HCT116 (cell line): ENCODE results near the gene SLC25A29. TPM values are rescaled to one million over a fixed set of nuclear protein-coding genes. Genes with fewer than 3 reads are reported as not detected.

Experiments used
- ATAC-seq: fragments of 200-7000 bp; cut with Tn5 transposase; 2 replicates; pipeline ENCODE4 v1.9.1; 2020; ENCODE audit warnings: mild to moderate bottlenecking, moderate library complexity
- BruUV-seq: library from RNA; stranded (reverse); fragments of 400-500 nt; replicated peaks from 2 replicates; lab custom pipeline; 2021; lab: Mats Ljungman, UMichigan
- CTCF ChIA-PET: fragments of 300-600 bp; sonication (Branson Sonifier 250); formaldehyde crosslinking; loops from one replicate; lab custom pipeline; 2021; ENCODE audit warnings: antibody characterized with exemption; lab: Charles Lee
- POLR2A ChIA-PET: fragments of 300-600, 350-600 bp; sonication (Branson Sonifier 250); formaldehyde crosslinking; loops from one replicate; lab custom pipeline; 2021; ENCODE audit warnings: antibody characterized with exemption; lab: Charles Lee
- RAD21 ChIA-PET, 2 experiments: fragments of 300-600 bp; sonication (Branson Sonifier 250); formaldehyde crosslinking; loops; one replicate each; lab custom pipeline; 2023; ENCODE audit warnings: low total read pairs in 2 of 2; ENCODE audit not compliant: uncharacterized antibody in 2 of 2, unreplicated experiment in 2 of 2, low non-redundant PET in 1 of 2; lab: Charles Lee
- DNase-seq: peaks from one replicate; pipeline ENCODE4 v3.0.0-alpha.2; 2010; ENCODE audit warnings: low read depth, low spot score
- H2AFZ ChIP-seq: fragments of 200-600 bp; shearing (Covaris generic), sonication (generic); 2 replicates; pipeline ENCODE4 v1.6.1; 2017; ENCODE audit warnings: low read depth, mixed run types, mixed read lengths, antibody characterized with exemption, low read length; ENCODE audit not compliant: poor library complexity, severe bottlenecking
- H3K27ac ChIP-seq: 2 replicates; pipeline ENCODE4 v1.5.1; 2012; ENCODE audit warnings: low read depth, low read length
- H3K27me3 ChIP-seq: fragments of 200-600 bp; sonication (generic); 2 replicates; pipeline ENCODE4 v1.6.1; 2016; ENCODE audit warnings: mixed run types, low read length, mixed read lengths; ENCODE audit not compliant: insufficient read depth
- H3K36me3 ChIP-seq, 2 experiments: fragments of 200-500 bp in 1 of 2; fragments of 200-600 bp in 1 of 2; sonication (Bioruptor generic) in 1 of 2; sonication (generic) in 1 of 2; 2 replicates each; pipeline versions ENCODE4 v1.5.1 to v1.6.1; 2014 to 2016; ENCODE audit warnings: low read length in 2 of 2, inconsistent platforms in 1 of 2, mixed read lengths in 1 of 2, mixed run types in 1 of 2; ENCODE audit not compliant: insufficient read depth in 2 of 2, control insufficient read depth in 1 of 2
- H3K4me1 ChIP-seq, 2 experiments: fragments of 200-600 bp in 1 of 2; sonication (generic) in 1 of 2; 2 replicates each; pipeline versions ENCODE4 v1.5.1 to v1.6.1; 2012 to 2017; ENCODE audit warnings: low read length in 2 of 2, inconsistent platforms in 1 of 2, mild to moderate bottlenecking in 1 of 2, mixed read lengths in 1 of 2, mixed run types in 1 of 2, moderate library complexity in 1 of 2; ENCODE audit not compliant: insufficient read depth in 2 of 2, control insufficient read depth in 1 of 2
- H3K4me2 ChIP-seq: fragments of 200-600 bp; sonication (generic); 2 replicates; pipeline ENCODE4 v1.6.1; 2017; ENCODE audit warnings: mixed run types, low read length, mixed read lengths
- H3K4me3 ChIP-seq, 2 experiments: fragments of 200-600 bp in 1 of 2; sonication (generic) in 1 of 2; replicated peaks in 1 of 2; 2 replicates each; pipeline ENCODE4 v1.5.1; 2011 to 2016; ENCODE audit warnings: low read length in 2 of 2, control low read depth in 1 of 2, low read depth in 1 of 2, mild to moderate bottlenecking in 1 of 2, mixed read lengths in 1 of 2, mixed run types in 1 of 2
- H3K79me2 ChIP-seq: fragments of 200-600 bp; sonication (generic); 2 replicates; pipeline ENCODE4 v1.6.1; 2017; ENCODE audit warnings: mild to moderate bottlenecking, mixed run types, low read length, moderate library complexity, mixed read lengths; ENCODE audit not compliant: insufficient read depth
- H3K9ac ChIP-seq: fragments of 200-600 bp; sonication (generic); 2 replicates; pipeline ENCODE4 v1.6.1; 2016; ENCODE audit warnings: low read length, mixed read lengths
- H3K9me2 ChIP-seq: fragments of 200-600 bp; sonication (generic), shearing (Covaris generic); 2 replicates; pipeline ENCODE4 v1.6.1; 2017; ENCODE audit warnings: mixed run types, mild to moderate bottlenecking, moderate library complexity; ENCODE audit not compliant: insufficient read depth
- H3K9me3 ChIP-seq, 2 experiments: fragments of 200-500 bp in 1 of 2; fragments of 200-600 bp in 1 of 2; sonication (Bioruptor generic) in 1 of 2; sonication (generic) in 1 of 2; 2 replicates each; pipeline ENCODE4 v1.6.1; 2014 to 2017; ENCODE audit warnings: low read length in 2 of 2, mixed read lengths in 2 of 2, inconsistent platforms in 1 of 2, low read depth in 1 of 2, mild to moderate bottlenecking in 1 of 2, mixed run types in 1 of 2, moderate library complexity in 1 of 2; ENCODE audit not compliant: control insufficient read depth in 1 of 2, insufficient read depth in 1 of 2
- H4K20me1 ChIP-seq: fragments of 200-600 bp; sonication (generic), shearing (Covaris generic); 2 replicates; pipeline ENCODE4 v1.6.1; 2017; ENCODE audit warnings: mixed run types, mild to moderate bottlenecking, moderate library complexity; ENCODE audit not compliant: insufficient read depth
- CEBPB ChIP-seq: IDR thresholded peaks from 2 replicates; pipeline ENCODE4 v1.6.1; 2012; ENCODE audit warnings: low read depth
- JUND ChIP-seq: IDR thresholded peaks from 2 replicates; pipeline ENCODE4 v1.6.1; 2012
- POLR2AphosphoS5 ChIP-seq: IDR thresholded peaks from 2 replicates; pipeline ENCODE4 v1.6.1; 2011; ENCODE audit warnings: mild to moderate bottlenecking, low read depth, low read length, moderate library complexity
- SIN3A ChIP-seq: IDR thresholded peaks from 2 replicates; pipeline ENCODE4 v1.6.1; 2012; ENCODE audit warnings: low read depth
- SP1 ChIP-seq: IDR thresholded peaks from 2 replicates; pipeline ENCODE4 v1.6.1; 2012; ENCODE audit warnings: low read depth
- YY1 ChIP-seq: IDR thresholded peaks from 2 replicates; pipeline ENCODE4 v1.6.1; 2011; ENCODE audit warnings: low read length, low read depth, moderate library complexity, mild to moderate bottlenecking; ENCODE audit not compliant: insufficient replicate concordance; ENCODE audit errors: extremely low read depth
- ZFX ChIP-seq: fragments of 450-650 bp; IDR thresholded peaks from 2 replicates; pipeline ENCODE4 v1.6.1; 2017
- intact Hi-C: fragments of 100-400 bp; cut with micrococcal nuclease; formaldehyde crosslinking; loops from 2 replicates; pipeline ENCODE4 v1.10.0; 2022
- total RNA-seq: library from RNA; stranded (reverse); gene quantifications from one replicate; pipeline ENCODE4 v1.2.1, GENCODE V29; 2021; ENCODE audit not compliant: unreplicated experiment
- TF ChIP-seq, protein P1 (sequence below): IDR thresholded peaks from 2 replicates; pipeline ENCODE4 v1.6.1; 2012

The SLC25A29 gene
- total RNA-seq, 1 experiment from 2014 or later, result 38.7 TPM

DNA sequence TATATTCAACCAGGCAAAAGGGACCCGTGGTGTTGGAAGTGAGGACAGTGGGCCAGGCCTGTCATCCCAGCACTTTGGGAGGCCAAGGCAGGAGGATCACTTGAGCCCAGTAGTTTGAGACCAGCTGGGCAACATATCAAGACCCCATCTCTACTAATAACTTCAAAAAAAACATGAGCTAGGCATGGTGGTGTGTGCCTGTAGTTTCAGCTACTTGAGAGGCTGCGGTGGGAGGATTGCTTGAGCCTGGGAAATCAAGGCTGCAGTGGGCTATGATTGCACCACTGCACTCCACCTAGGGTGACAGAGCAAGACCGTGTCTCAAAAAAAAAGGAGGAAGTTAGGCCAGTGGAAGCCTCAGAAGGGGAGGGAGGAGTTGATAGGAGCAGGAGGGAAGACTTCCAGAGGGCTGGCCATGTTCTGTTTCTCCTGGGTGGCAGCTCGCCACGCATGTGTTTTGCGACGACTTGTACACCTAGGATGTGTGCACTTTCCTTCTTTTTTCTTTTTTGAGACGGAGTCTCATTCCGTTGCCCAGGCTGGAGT lies 10.1 kb downstream of the SLC25A29 start:
- ChIA-PET CTCF (interaction anchor here (3.8 kb wide), 1 partner anchor 11 kb away, joined by 19 read pairs; no protein-coding TSS in a partner anchor), POLR2A (no interaction called here), RAD21 (no interaction called here)
- H3K9me3 ChIP-seq, result no peaks in the 10 kb centered on the region
- no peaks in the 10 kb centered on the region for H3K4me1 ChIP-seq
- H3K9ac ChIP-seq, result no peak overlapping the region
- no peak overlapping the region for H3K4me2 ChIP-seq
- ATAC-seq (no peak), DNase-seq (no peak)
- no peak overlapping the region for H3K4me3 ChIP-seq
- H3K27me3 ChIP-seq, result no peaks in the 10 kb centered on the region
- H3K79me2 ChIP-seq, result no peaks in the 10 kb centered on the region
- no peak overlapping the region for H2AFZ ChIP-seq
- H3K36me3 ChIP-seq, result peaks cover 0 to 3% of the 10 kb centered on the region in 2 experiments; a peak in 1 of 4 replicates
- no peaks in the 10 kb centered on the region for H3K9me2 ChIP-seq
- H4K20me1 ChIP-seq, result no peaks in the 10 kb centered on the region
- H3K27ac ChIP-seq, result no peak overlapping the region
- BruUV-seq, result no TSS peak
- TF ChIP-seq POLR2AphosphoS5, result no peak
- no peak for TF ChIP-seq SIN3A
- TF ChIP-seq YY1, result no peak
- TF ChIP-seq SP1, result no peak
- no peak for TF ChIP-seq CEBPB
- TF ChIP-seq, protein P1, sequence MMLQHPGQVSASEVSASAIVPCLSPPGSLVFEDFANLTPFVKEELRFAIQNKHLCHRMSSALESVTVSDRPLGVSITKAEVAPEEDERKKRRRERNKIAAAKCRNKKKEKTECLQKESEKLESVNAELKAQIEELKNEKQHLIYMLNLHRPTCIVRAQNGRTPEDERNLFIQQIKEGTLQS, result no peak
- no peak for TF ChIP-seq ZFX
- intact Hi-C loops, result no loop called here

DNA sequence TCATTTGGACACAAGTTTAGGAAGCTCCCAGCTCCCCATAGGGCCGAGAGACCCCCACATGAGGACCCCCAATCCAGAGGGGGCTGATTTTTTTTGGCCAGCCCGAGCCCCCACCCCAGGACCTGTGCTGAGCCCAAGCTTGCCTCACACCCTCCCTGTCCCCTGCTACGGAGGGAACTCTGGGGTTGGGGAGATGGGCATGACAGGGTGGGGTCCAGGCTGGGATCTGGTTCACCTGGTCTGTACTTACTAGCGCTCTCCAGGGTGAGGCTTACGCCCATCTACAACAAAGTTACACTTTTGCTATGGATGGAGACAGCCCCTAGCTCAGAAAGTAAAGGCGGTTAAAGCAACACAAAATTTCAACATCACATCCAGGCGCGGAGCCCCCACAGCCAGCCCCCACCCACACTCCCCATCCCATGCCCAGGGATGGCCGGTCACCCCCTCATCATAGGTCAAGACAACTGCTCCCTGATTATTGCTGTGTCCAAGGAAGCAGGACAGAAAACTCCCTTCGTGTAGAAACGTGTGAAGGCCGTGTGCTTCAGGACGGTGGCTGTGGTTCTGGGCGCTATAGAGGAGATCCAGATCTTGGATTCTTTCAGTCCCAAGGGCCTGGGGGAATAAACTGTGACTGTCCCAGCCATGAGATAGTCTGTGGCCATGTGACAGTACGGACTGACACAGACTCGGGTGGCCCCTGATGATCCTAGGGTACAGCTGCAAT lies 10.7 kb downstream of the SLC25A29 start:
- ChIA-PET RAD21 (no interaction called here), POLR2A (no interaction called here)
- no peaks in the 10 kb centered on the region for H3K4me1 ChIP-seq

More for the DNA sequence above, 10.7 kb downstream of the SLC25A29 start:
- BruUV-seq, result no TSS peak
- no peak overlapping the region for H2AFZ ChIP-seq
- DNase-seq (no peak), ATAC-seq (no peak)
- H3K79me2 ChIP-seq, result no peaks in the 10 kb centered on the region
- H3K4me3 ChIP-seq, result no peak overlapping the region
- H3K9me3 ChIP-seq, result no peaks in the 10 kb centered on the region
- no peak overlapping the region for H3K9ac ChIP-seq
- H3K27ac ChIP-seq, result no peak overlapping the region
- no peaks in the 10 kb centered on the region for H4K20me1 ChIP-seq
- TF ChIP-seq POLR2AphosphoS5 (no peak), JUND (no peak)
- no peak overlapping the region for H3K4me2 ChIP-seq
- H3K9me2 ChIP-seq, result no peaks in the 10 kb centered on the region
- CTCF ChIA-PET, result interaction anchor here (3.8 kb wide), 1 partner anchor 10 kb away, joined by 19 read pairs; no protein-coding TSS in a partner anchor
- H3K36me3 ChIP-seq, result peaks cover 0 to 3% of the 10 kb centered on the region in 2 experiments; a peak in 1 of 4 replicates
- intact Hi-C loops, result no loop called here
- H3K27me3 ChIP-seq, result no peaks in the 10 kb centered on the region
